Thyroid gland (tissue), 4 donors: ENCODE measurements around the gene FAM241B. TPM values are rescaled to one million over a fixed set of nuclear protein-coding genes. Genes with fewer than 3 reads are reported as not detected.

Experiments used
- DNase-seq, 2 donors: peaks; one replicate each; pipeline ENCODE4 v3.0.0-alpha.2; 2019
- H3K27ac ChIP-seq, 3 donors: fragments of 200-600 bp; sonication (generic); 1 replicate in 2 of 3; 2 replicates in 1 of 3; pipeline ENCODE4 v1.5.1; 2016 to 2019; ENCODE audit warnings: mild to moderate bottlenecking in 1 of 3, moderate library complexity in 1 of 3
- H3K27me3 ChIP-seq: fragments of 200-600 bp; sonication (generic); one replicate; pipeline ENCODE4 v1.5.1; 2019
- H3K36me3 ChIP-seq, 2 donors: fragments of 200-600 bp; sonication (generic); one replicate each; pipeline ENCODE4 v1.5.1; 2016 to 2019
- H3K4me1 ChIP-seq, 2 donors: fragments of 200-600 bp; sonication (generic); one replicate each; pipeline ENCODE4 v1.5.1; 2017 to 2019
- H3K4me3 ChIP-seq, 3 donors: fragments of 200-600 bp; sonication (generic); replicated peaks in 1 of 3; 1 replicate in 2 of 3; 2 replicates in 1 of 3; pipeline ENCODE4 v1.5.1; 2016; ENCODE audit warnings: mild to moderate bottlenecking in 1 of 3
- H3K9me3 ChIP-seq: fragments of 200-600 bp; sonication (generic); one replicate; pipeline ENCODE4 v1.5.1; 2017
- CTCF ChIP-seq, 6 experiments: fragments of 200-600 bp in 3 of 6; fragments of 450-650 bp in 3 of 6; sonication (generic) in 3 of 6; IDR thresholded peaks; one replicate each; pipeline ENCODE4 v1.5.1; 2016 to 2019; ENCODE audit warnings: antibody characterized with exemption in 6 of 6, mild to moderate bottlenecking in 2 of 6, inconsistent platforms in 1 of 6, moderate library complexity in 1 of 6
- POLR2A ChIP-seq, 2 donors: fragments of 450-650 bp; IDR thresholded peaks; one replicate each; pipeline ENCODE4 v1.6.1; 2017; ENCODE audit warnings: antibody characterized with exemption in 2 of 2, mild to moderate bottlenecking in 2 of 2, moderate library complexity in 1 of 2
- WGBS, 2 donors: methylation state at CpG; one replicate each; pipeline ENCODE4 v1.1.5; 2017; 5-methylcytosine and 5-hydroxymethylcytosine counted together
- intact Hi-C: fragments of 100-400 bp; cut with DNase I; formaldehyde crosslinking; loops from one replicate; pipeline ENCODE4 v1.15.1; 2023
- total RNA-seq, 4 donors: library from RNA; depleted of rRNA; stranded (reverse); fragments of >200 nt; gene quantifications; one replicate each; pipeline ENCODE4 v1.2.3, GENCODE V29; 2016

Gene FAM241B
- total RNA-seq, 4 donors from 2014 or later, result 2.1 to 7.2 (median 4.6) TPM

DNA sequence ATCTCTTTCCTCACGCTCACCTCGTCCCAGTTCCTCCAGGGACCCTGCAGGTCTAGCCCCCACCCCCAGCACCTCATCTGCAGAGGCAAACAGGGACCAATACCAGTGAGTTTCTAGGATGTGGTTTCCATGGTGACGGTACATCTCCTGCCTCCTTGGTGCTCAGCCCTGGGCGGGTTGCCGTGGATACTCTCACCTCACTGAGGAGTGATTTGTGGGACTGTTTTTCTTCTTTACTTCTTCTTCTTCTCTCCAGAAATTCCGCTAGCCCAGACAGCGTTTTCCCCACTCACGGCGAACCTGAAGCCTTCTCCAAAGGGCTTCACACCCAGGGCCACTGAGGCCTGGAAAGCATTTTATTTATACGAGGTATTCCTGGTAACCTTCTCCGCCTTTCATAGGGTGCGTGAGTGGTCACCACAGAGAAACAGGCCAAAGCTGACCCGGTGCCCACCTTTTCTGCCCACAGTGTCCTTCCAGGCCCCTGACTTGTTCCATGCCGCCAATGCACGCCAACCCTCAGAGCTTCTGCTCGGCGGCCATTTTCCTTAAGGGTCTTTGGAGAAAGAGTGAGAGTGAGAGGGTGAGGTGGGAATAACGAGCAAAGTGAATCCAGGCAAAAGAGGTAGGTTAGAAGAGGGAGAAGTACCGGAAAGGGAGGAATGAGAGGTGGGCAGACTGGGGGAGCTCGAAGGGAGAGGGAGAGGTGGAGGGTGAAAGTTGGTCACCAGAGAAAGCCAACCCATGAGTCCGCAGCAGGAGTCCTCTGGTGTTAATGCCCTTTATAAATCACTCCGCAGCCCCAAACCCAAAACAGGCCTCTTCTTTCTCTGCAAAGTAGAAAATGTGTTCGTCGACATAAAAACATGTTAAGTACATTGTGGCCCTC, 15.5 kb downstream of the FAM241B start:
- Histone ChIP-seq H3K27me3 (no peaks in the 10 kb centered on the region), H3K4me1 (no peaks in the 10 kb centered on the region), H3K27ac (no peak overlapping the region), H3K36me3 (no peaks in the 10 kb centered on the region), H3K4me3 (no peak overlapping the region), H3K9me3 (no peaks in the 10 kb centered on the region)
- intact Hi-C loops, result loop anchor here (2.0 to 10.0 kb wide), 3 partner anchors 69 to 269 kb away; no protein-coding TSS in a partner anchor
- no peak for TF ChIP-seq CTCF (IDR thresholded peaks at IDR 0.05)
- no peak for TF ChIP-seq POLR2A (IDR thresholded peaks at IDR 0.05)
- DNase-seq, result no peak
- WGBS, 2 donors, result 92 to 93% methylated on average over 24 of the region's 24 CpGs

GRCh38 chr10:69646185-69647060, 16.4 kb downstream of the FAM241B start:
- no peak for DNase-seq

DNA sequence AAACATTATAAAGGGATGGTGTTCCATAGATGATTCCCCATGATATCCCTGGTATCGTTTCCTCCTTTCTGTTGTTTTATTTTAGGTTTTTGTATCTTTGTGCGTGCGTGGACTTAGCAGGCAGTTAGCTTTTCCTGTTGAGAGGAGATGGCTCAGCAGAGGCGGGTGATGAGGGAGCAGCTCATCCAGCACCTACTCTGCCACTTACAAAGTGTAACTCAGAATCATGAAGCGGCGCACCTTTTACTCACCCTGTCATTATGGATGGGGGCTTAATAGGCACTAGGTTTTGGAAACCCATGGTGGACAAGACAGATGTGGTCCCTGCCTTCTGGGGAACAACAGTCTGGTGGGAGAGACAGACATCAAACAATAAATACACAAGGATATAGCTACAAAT, 17.1 kb downstream of the FAM241B start:
- intact Hi-C loops, result loop anchor here (10.0 kb wide), 2 partner anchors 148 to 268 kb away; no protein-coding TSS in a partner anchor
- Histone ChIP-seq H3K36me3 (no peaks in the 10 kb centered on the region), H3K4me3 (no peak overlapping the region), H3K27ac (no peak overlapping the region), H3K27me3 (no peaks in the 10 kb centered on the region), H3K4me1 (no peaks in the 10 kb centered on the region), H3K9me3 (no peaks in the 10 kb centered on the region)
- no peak for DNase-seq
- no peak for TF ChIP-seq POLR2A (IDR thresholded peaks at IDR 0.05)
- no peak for TF ChIP-seq CTCF (IDR thresholded peaks at IDR 0.05)
- WGBS, 2 donors, result 84 to 92% methylated on average over 6 of the region's 6 CpGs

More at GRCh38 chr10:69646185-69647060, 16.4 kb downstream of the FAM241B start:
- Histone ChIP-seq H3K36me3 (no peaks in the 10 kb centered on the region), H3K9me3 (no peaks in the 10 kb centered on the region), H3K4me1 (no peaks in the 10 kb centered on the region), H3K27me3 (no peaks in the 10 kb centered on the region), H3K4me3 (no peak overlapping the region), H3K27ac (no peak overlapping the region)
- intact Hi-C loops, result loop anchor here (10.0 kb wide), 2 partner anchors 148 to 268 kb away; no protein-coding TSS in a partner anchor
- WGBS, 2 donors, result 59 to 62% methylated on average over 11 of the region's 11 CpGs
- TF ChIP-seq POLR2A (IDR thresholded peaks at IDR 0.05) (no peak), CTCF (IDR thresholded peaks at IDR 0.05) (no peak)

DNA sequence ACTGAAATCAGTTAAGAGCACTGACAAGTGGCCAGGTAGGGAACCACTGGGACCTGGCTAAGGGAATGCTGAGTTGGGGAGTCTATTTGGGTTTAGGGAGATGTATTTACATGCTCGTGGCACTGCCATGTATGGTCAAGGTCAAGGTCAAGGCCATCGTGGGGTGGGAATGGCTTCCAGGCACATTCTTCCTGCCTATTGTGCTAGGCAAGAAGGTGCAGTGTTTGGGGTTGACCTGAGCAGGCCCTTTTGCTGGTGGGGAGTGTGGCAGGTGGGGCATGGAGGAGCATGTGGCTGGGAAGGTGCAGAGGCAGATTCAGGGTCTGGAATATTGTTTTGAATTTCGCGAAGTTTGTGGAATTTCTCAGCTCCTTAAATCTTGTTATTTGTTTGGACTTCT, 17.8 kb downstream of the FAM241B start:
- Histone ChIP-seq H3K4me1 (no peaks in the 10 kb centered on the region), H3K27ac (no peak overlapping the region), H3K4me3 (no peak overlapping the region), H3K36me3 (no peaks in the 10 kb centered on the region), H3K9me3 (no peaks in the 10 kb centered on the region), H3K27me3 (no peaks in the 10 kb centered on the region)
- 77 to 84% methylated on average over 4 of the region's 4 CpGs for WGBS, 2 donors
- DNase-seq, result no peak
- TF ChIP-seq CTCF (IDR thresholded peaks at IDR 0.05) (no peak), POLR2A (IDR thresholded peaks at IDR 0.05) (no peak)
- intact Hi-C loops, result loop anchor here (10.0 kb wide), 2 partner anchors 147 to 267 kb away; no protein-coding TSS in a partner anchor
